ENCODE results near the gene SSU72.
"Not testable (repeated sequence)": the region's sequence is repeated elsewhere in the genome, so short reads cannot be mapped to it uniquely, and the experiment has no call there.

Gene SSU72

DNA sequence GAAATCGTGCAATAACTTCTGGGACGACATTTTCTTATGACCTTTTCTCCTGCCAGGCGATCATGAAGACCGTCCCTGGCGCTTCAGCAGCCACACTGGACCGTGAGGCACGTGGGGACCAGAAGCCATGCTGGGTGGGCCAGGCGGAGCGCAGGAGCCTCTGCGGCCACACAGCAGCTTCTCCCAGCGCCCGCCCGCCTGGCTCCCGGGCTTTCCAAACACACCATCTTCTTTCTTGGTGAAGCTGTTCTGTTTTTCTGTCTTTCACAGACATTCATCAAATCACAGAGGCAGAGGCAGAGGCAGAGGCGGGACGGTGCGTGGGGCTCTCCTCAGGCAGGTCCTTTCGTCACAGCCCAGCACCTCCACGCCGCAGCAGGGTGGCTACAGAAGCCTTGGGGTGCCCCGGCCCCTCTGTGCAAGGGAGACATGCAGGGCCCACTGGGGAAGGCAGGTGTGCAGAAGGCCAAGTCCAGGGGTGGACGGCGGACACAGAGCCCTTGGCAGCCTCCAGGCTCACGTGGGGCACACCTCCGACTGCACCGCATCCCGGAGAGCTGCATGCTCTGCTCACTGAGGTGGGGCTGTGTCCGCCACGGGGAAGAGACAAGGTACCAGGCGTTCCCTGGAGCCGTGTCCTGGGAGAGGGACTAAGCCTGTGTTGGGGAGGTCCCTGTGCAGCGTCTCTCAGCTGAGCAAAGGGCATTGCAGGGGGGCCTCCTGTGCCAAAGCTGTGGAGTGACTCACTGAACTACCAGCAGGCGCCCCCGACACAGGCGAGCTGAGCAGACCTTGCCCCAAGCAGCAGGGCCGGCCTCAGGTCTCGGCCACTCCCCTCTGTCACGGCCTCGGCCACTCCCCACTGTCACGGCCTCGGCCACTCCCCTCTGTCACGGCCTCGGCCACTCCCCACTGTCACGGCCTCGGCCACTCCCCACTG lies 31.6 kb downstream of the SSU72 start:
- DNase-seq (ENCODE audit: low spot score) (no peak), FAIRE-seq (no peak)

DNA sequence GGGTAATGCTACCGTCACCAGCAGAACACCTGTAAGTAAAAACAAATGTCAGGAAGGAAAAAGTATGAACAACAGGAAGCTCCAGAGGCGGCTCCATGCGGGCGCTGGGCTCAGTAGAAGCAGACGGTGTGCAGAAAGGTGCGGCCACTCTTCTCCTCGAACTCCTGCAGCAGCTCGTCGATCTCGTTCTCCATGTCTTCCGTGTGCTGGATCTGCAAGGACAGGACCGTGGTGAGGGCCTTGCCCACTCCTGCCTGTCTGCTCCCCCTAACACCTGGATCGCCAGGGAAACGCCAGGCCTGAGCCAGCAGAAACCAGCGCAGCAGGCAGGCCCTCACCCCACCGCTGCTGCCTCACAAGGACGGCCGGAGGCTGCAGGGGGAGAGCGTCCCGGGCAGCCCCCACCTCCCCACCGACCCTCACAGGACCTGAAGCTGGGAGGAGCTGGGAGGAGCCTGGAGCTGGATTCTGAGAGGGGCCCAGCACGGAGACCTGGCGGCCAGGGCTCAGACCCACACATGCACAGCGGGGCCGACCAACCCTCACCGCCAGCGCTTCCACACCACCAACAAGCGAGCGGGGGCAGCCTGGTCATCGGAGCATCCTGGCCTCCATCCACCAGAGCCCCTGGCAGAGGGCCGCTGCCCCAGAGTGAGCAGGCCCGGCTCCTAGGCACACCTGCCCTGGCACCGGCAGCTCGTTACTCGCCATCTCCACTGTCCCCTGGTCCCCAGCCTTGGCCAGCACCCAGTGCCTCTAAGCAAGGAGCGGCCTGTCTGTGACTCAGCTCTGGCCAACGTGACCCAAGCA lies 32.5 kb downstream of the SSU72 start:
- DNase-seq (ENCODE audit: low spot score): no peak
- FAIRE-seq: no peak

DNA sequence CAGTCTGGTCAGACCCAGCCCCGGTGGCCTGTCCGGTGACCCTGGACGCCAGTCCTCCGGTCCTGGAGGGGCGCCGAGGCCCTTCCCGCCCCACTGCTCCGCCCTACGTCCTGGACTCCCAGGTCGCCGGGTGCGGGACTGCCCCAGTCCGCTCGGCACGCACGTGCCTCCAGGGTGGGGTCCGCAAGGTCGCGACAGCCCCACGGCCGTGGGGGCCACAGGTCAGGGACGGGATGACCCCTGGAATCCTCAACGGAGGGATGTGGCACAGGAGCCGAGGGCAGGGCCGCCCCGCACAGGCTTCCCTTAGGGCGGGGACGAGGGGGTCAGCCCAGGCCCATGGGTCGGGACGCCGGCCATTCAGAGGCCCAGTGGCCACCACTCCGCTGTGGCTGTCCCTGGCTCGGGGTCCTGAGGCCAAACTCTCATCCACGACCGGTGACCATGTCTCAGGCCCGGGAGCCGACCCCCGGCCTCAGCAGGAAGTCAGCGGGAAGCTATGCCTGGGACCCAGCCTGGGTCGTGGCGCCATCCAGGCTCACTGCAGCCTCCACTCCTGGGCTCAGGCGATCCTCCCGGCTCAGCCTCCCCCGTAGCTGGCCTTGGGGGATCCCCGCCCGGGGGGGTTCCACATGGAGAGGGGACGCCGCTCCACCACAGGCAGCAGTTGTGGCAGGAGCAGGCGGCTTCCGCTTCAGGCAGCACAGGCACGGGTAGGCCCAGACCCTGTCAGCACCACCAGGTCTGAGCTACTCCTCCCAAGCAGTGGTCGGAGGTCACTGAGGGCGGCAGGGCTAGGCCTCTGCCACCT lies 33.6 kb downstream of the SSU72 start:
- DNase-seq (ENCODE audit: low spot score) (no peak), FAIRE-seq (no peak)

DNA sequence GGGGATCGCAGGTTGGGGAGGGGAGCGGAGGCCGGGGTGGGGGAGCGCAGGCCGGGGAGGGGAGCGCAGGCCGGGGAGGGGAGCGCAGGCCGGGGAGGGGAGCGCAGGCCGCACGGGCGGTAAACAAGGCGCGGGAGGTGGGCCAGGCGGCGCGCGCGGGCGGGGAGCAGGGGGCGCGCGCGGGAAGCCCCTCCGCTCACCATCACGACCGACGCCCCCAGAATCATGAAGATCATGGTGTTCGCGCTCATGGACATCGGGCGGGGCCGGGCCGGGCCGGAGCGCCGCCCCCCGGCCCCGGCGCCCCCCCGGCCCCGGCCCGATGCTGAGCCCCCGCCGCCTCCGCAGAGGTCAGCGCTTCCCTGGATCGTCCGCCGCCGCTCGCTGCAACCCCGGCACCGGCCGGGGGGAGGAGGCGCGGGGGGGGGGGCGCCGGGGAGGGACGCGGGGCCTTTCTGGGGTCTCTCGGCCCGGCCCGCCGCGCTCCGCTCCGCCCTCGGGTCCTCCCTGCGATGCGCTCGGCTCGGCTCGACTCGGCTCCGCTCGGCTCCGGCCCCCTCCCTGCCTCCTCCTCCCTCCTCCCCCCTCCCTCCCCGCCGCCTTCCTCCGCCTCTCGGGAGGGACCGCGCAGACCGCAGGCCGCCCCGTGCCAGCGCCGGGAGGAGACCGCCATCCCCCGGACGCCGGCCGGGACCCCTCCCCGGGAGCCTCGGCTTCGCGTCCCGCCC lies 34.4 kb downstream of the SSU72 start, which contains the start of gene TMEM240:
TSS of gene TMEM240 (minus strand) at position 535 of the 728 bp plus-strand sequence. CDS start at position 257, 278 bp downstream.
- DNase-seq (ENCODE audit: low spot score) (no peak), FAIRE-seq (no peak)

DNA sequence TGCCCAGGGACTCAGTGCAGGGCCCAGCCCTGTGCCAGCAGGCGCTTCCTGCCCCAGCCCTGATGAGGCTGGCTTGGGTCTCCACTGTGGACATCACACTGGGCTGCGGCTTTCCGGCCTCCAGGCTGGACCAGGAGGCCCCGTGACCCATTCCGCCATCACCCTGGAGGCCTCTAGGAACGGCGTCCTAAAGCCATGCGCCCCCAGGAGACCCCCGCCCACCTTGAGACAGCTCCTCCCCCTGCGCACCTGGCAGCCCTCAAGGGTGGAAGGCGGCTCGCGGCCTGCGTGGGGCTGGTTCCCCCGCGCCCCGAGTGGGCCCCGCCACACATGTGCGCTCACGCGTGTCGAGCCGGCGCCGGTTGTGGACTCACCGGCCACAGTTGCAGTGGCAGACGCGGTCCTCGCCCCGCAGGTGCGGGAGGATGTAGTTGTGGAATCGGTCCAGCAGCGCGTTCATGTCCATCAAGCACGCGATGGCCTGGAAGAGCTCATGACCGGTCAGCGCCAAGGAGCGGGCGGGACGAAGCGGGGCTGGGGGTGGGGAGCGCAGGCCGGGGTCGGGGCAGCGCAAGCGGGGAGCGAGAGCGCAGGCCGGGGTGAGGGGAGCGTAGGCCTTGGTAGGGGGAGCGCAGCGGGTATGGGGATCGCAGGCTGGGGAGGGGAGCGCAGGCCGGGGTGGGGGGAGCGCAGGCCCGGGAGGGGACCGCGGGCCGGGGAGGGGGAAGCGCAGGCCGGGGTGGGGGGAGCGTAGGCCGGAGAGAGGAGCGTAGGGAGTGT lies 35.2 kb downstream of the SSU72 start:
- FAIRE-seq: no peak
- DNase-seq (ENCODE audit: low spot score): no peak

DNA sequence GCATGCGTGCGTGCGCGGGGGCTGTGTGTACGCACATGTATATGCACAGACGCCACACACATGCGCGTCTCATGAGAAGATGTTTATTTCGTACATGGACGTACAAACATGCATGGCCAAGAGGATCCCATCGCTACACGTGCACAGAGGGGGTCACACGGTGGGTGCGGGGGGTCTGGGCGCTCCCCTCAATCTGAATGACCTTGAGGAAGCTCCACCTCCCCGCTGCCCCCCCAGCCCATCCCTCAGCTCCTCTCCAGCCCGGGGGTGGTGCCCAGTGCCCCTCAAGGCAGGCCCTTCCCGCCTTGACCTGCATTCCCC lies 35.7 kb downstream of the SSU72 start:
- DNase-seq (ENCODE audit: low spot score): no peak
- FAIRE-seq: peak; percentile 13

DNA sequence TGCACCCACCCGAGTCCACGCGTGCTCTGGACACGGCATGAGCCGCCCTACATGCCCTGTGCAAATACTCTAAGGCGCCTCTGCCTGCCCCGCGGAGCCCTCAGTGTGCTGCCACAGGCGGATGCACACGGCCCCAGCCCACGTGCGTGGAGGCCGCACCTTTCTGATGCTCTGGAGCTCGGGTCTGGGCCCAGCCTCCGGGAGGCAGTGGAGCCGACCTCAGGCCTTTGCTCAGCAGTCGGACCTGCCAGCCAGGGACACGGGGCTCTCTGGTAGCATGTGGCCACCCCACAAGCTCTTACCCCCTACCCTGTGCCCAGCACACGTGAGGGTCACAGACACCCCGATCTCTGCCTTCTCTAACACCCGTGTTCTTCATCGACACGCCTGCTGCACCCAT lies 36.3 kb downstream of the SSU72 start:
- no peak for DNase-seq (ENCODE audit: low spot score)
- FAIRE-seq: no peak

DNA sequence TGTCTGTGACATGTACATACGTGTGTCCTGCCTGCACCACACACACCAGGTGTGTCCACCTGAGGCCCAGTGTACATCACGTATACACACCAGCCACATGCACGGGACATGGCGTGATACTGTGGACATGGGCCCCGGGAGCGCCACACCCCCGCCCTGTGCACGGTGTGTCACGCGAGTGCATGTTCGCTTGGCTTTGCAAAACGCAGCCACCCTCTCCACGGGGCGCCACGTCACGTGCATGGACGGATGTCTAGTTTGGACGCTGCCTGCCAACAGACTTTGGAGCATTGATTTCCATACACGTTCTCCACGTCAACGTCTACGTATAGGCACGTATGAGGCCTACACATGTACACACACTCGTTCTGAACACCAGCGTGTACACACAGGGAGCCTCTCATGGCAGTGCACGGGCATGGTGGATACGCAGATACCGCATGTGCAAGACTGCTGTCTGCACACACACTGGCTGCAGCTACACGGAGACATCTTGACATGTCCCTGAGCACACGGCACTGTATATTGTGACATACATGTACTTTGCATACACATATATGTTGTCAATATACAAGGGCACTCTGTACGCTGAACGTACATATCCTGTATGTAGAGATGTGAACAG lies 36.9 kb downstream of the SSU72 start:
- FAIRE-seq (no peak), DNase-seq (ENCODE audit: low spot score) (no peak)

DNA sequence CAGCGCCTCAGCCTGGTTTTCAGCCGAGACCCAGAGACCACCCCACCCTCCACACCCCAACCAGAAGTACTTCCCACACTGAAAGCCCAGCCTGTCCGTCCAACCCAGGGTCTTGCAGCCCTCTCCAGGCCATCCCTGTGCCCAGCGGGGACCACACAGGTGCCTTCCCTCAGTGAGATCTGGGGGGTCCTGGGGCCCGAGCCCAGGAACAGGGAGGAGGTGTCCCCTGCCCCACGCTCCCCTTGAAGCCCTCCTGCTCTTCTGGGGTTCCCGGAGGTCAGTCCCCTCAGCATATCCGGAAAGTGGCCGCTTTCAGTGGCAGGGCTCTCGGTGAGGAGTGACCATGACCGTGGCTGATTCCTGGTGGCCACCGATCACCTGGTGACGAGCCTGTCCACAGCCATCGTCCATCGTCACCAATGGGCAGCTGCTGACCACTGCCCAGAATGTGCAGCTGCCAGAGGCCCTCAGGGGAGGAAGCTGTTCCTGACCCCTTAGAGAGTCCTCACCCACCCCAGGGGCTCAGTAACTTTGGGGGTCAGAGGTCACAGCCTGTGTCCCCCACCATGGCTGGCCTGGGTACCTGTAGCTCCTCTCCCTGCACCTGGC lies 37.6 kb downstream of the SSU72 start:
- FAIRE-seq (no peak), DNase-seq (ENCODE audit: low spot score) (no peak)

DNA sequence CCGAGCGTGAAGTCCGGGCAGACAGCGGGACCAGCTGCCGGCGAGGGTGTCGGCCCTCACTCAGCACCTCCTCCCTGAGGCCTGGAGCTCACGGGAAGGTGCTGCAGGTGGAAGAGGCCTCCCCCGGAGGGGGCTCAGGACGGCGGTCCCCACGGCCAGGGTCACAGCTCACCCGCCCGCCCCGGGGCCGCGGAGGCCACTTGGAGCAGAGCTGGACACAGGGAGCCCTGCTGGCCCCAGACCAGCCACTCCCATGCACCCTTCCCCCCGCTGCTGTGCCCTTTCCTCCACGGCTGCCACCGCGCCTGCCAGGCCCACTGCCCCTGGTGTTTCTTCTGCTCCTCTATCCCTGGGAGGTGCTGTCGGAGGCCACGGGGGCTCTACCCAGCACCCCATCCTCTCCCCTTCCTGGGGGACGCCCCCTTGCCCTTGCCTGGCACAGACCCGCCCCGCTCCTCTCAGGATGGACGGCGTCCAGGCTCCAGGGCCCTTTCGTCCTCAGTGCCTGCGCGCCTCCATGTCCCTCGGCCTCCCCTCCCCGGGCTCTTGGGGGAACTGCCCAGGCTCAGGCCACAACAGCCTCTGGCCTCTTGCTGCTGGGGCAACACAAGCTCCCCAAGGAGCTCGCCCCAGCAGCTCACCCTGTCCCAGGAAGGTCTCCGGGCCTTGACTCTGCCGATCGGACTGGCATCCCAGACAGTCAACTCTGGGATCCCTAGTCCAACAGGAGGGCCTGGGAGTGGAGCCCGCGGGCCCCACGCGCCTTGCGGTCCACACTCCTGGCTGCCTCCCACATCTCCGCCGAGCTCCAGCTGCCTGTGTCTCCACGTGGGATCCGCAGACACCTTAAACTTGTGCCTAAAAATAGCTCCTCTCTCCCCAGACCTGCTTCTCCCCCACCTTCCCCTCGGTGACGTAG lies 38.4 kb downstream of the SSU72 start:
- DNase-seq (ENCODE audit: low spot score) (no peak), FAIRE-seq (no peak)

DNA sequence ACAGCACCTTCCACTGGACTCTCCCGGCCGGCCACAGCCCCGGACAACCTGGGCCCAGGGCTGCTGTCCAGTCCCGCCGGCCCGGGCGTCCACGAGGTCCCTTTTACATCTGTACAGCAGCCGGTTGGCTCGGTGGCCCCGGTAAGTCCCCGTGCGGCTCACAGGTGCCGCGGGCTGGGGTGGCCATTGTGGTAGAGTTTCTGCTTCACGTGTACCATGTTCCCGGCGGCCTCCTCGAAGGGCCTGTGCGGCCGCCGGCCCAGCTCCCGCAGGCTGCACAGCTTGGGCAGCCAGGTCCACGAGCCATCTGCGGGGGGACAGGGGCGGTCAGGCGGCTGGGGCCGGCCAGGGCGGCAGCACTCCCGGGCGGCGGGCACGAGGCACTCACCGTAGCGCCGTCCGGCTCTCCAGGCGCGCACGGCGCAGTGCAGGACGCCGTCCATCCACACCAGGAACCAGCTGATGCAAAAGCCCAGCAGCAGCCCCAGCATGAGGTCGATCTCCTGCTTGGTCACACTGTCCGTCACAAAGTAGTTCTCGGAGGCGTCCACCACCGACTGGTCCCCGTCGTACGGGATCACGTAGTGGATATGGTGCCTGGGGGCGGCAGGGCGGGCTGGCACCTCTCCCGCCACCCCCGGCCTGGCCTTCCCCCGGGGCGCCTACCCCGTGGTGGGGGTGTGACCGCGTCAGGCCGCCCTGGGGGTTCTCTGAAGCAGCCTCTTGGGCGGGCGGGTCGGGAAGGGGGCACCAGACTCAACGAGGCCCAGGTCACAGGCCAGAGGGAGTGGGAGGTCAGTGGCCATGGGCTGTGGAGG lies 39.3 kb downstream of the SSU72 start:
- DNase-seq (ENCODE audit: low spot score) (no peak), FAIRE-seq (no peak)

DNA sequence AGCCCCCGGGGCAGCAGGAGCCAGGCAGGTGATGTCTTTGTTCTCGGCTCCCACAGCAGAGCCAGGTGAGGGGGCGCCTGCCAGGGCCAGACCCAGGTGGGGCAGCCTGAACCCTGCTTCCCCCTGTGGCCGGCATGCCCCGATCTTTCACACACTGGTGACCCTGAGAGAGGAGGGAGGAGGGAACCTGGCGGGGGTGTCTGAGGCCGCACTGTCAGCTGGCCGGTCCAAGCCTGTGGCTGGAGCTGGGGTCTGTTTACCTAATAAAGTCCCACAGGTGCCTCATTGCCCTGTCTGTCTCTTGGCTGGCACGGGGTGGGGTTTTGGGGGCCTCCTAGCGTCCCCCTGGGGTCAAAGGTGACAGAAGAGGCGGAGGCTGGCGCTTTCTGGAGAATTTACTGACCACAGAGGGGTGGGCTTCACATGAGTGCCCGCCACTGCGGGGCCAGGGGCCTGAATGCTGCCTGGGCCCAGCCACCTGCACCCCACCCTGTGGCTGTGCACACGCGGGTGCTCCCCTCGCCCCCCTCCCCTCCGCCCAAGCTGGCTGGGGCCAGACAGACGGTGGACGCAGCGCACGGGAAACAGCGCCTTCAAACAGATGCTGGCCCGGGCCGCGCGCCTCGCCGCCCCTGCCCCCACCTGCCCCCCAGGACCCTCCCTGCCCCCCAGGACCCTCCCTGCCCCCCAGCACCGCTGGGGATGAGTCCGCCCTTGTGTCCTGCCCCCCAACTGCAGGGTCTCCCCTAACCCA lies 40.1 kb downstream of the SSU72 start:
- FAIRE-seq: no peak
- DNase-seq (ENCODE audit: low spot score): no peak

DNA sequence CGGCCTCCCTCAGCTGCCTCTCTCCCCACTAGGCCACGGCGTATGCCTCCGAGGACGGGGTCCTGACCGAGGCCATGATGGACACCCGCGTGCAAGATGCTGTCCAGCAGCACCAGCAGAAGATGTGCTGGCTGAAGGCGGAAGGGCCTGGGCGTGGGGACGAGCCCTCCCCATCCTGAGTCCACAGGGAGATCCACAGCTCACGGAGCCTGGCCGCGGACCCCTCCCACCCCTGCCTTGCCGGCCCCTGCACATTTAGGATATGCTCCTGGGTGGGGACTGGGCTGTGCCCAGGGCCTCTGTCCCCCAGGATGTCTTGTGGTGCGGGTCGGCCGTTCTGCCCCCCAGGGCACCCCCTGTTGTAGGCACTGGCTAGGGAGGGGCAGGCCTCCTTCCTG lies 40.8 kb downstream of the SSU72 start:
- FAIRE-seq; DNase-seq (ENCODE audit: low spot score): not testable (repeated sequence)

DNA sequence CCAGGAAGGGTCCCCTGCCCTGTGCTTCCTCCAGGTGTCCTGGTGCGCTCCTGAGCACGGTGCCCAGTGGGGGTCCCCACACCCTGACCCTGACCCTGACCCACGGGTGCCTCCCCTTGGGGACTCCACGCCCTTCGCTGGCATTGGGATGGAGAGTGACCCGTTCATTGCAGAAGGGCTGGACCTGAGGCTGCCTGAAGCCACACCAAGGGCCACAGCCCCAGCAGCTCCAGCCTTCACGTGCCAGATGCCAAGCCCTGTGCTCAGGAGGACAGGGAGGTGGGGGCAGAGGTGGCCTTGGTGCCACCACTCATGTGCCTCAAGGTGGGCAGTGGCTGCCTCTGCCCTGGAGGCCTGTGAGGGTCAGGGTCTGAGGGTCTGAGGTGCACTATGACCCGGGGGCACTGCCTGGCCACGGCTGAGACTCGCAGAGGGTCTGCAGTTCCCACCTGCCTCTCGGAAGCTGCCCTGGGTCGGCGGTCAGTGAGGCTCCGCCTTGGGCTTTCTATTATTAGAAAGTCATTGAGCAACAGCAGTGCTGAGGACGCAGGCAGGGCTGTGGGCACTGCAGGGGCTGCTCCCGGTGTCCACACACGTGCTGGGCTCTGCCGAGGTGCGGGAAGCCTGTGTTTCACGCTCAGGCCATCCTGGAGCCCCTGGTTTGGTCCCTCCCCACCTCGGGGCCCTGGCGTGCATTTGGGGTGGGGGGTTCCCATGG lies 41.3 kb downstream of the SSU72 start:
- not testable (repeated sequence) for DNase-seq (ENCODE audit: low spot score); FAIRE-seq

DNA sequence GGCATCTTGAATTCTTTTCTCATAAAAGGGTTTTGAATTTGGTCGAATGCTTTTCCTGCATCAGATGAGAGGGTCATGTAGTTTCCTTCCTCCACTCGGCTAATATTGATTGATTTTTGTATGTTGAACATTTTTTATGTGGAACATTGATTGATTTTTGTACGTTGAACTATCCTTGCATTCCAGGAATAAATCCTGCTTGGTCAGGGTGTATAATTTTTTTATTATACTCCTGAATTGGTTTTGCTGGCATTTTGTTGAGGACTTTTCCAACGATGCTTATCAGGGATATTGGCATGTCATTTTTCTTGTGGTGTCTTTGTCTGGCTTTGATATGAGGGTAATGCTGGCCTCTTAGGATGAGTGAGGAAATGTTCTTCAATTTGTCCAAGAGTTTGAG lies 42.7 kb downstream of the SSU72 start:
- FAIRE-seq (no peak), DNase-seq (ENCODE audit: low spot score) (no peak)

DNA sequence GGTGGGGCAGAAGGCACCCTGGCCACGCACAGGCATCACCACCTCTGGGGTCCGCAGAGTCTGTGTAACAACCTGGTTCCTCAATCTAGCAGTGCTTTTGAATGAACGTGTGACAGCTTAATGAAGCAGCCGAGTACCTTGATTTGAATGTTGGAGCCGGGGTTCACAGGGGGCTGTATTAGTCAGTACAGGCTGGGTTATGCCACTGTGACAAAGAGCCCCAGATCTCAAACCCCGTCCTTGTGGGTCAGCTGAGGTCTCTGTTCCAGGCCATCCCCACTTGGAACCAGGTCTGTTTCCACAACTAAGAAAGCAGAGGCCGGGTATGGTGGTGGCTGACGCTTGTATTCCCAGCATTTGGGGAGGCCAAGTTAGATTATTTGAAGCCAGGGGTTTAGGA lies 44.7 kb downstream of the SSU72 start:
- no peak for FAIRE-seq

More for the DNA sequence above, 44.7 kb downstream of the SSU72 start:
- DNase-seq (ENCODE audit: low spot score): no peak
